H1 (cell line): Measurements from ENCODE around the gene AHRR. TPM values are rescaled to one million over a fixed set of nuclear protein-coding genes. Genes with fewer than 3 reads are reported as not detected.

Source experiments
- BRCA1 ChIP-seq: IDR thresholded peaks from 2 replicates; pipeline ENCODE4 v1.6.1; 2012; ENCODE audit warnings: low read depth, low read length, improper control_type of control experiment
- SRF ChIP-seq: IDR thresholded peaks from 2 replicates; pipeline ENCODE4 v1.6.1; 2011; ENCODE audit warnings: mild to moderate bottlenecking, low read depth, low read length, moderate library complexity
- polyA plus RNA-seq, 7 experiments: library from polyadenylated mRNA; depleted of rRNA in 3 of 7; stranded (reverse) in 5 of 7; unstranded in 2 of 7; fragments of >200 nt in 5 of 7; fragments of 200-250 nt in 2 of 7; gene quantifications; 1 replicate in 5 of 7; 2 replicates in 1 of 7; 4 replicates in 1 of 7; pipeline versions ENCODE4 v1.2.1 to v1.2.3, GENCODE V29; 2011 to 2013; ENCODE audit warnings: missing spikeins in 2 of 7, mixed read lengths in 2 of 7
- total RNA-seq: library from RNA; stranded (reverse); fragmentation: NEBNext Ultra II Directional; extraction: Animal tissue kit (Norgen Biotek cat#: 25700); gene quantifications from 2 replicates; pipeline ENCODE4 v1.2.1, GENCODE V29; 2021

AHRR gene
- total and polyA plus RNA-seq, 2 of the 8 experiments (the other 6 are each of a cell fraction or from before 2014, with no cell fraction given): 0.41 to 0.80 TPM

- TF ChIP-seq SRF (no peak), BRCA1 (no peak)
These were observed 157.5 kb downstream of the AHRR start (continued) for GRCh38 chr5:478982-479535.
